ENCODE measurements around the gene CGN.
"Not testable (repeated sequence)": the region's sequence is repeated elsewhere in the genome, so short reads cannot be mapped to it uniquely, and the experiment has no call there.

The CGN gene

GRCh38 chr1:151502859-151503780, 8.1 kb upstream of the CGN start:
- no peak for DNase-seq

GRCh38 chr1:151504252-151504651, 6.9 kb upstream of the CGN start:
- DNase-seq, result no peak

- DNase-seq, result no peak
Observed at GRCh38 chr1:151504759-151505158, 6.4 kb upstream of the CGN start.

- no peak for DNase-seq
Observed at GRCh38 chr1:151508833-151509232, 2.4 kb upstream of the CGN start.

- DNase-seq, result no peak
Observed at GRCh38 chr1:151509350-151510019, 1.7 kb upstream of the CGN start.

GRCh38 chr1:151510020-151510405, 1.2 kb upstream of the CGN start:
- no peak for DNase-seq

- DNase-seq, result no peak
Observed at GRCh38 chr1:151510614-151510956, 602 bp upstream of the CGN start.

GRCh38 chr1:151511636-151512215, 539 bp downstream of the CGN start:
- no peak for DNase-seq

GRCh38 chr1:151512326-151512725, 1.1 kb downstream of the CGN start:
- no peak for DNase-seq

- DNase-seq, result no peak
Observed at GRCh38 chr1:151512801-151513625, 1.8 kb downstream of the CGN start.

GRCh38 chr1:151513626-151514121, 2.5 kb downstream of the CGN start:
- no peak for DNase-seq

- DNase-seq, result no peak
Observed at GRCh38 chr1:151514366-151514765, 3.2 kb downstream of the CGN start.

GRCh38 chr1:151515265-151515664, 4.1 kb downstream of the CGN start:
- DNase-seq, result no peak

GRCh38 chr1:151516031-151516511, 4.9 kb downstream of the CGN start:
- no peak for DNase-seq

- no peak for DNase-seq
Observed at GRCh38 chr1:151518431-151518830, 7.2 kb downstream of the CGN start.

GRCh38 chr1:151518936-151519335, 7.7 kb downstream of the CGN start:
- DNase-seq, result no peak

- DNase-seq, result no peak
Observed at GRCh38 chr1:151519667-151520066, 8.5 kb downstream of the CGN start.

- DNase-seq, result no peak
Observed at GRCh38 chr1:151520359-151520758, 9.2 kb downstream of the CGN start.

GRCh38 chr1:151522427-151522826, 11.2 kb downstream of the CGN start:
- not testable (repeated sequence) for DNase-seq

- no peak for DNase-seq
Observed at GRCh38 chr1:151523326-151523725, 12.1 kb downstream of the CGN start.

- no peak for DNase-seq
Observed at GRCh38 chr1:151524736-151525135, 13.5 kb downstream of the CGN start.

GRCh38 chr1:151526735-151527525, 15.7 kb downstream of the CGN start:
- DNase-seq, result no peak
